HepG2 (cell line): Measurements from ENCODE around the gene IMMT. TPM values are rescaled to one million over a fixed set of nuclear protein-coding genes. Genes with fewer than 3 reads are reported as not detected.

Source experiments
- ATAC-seq: fragments of 200-7000 bp; cut with Tn5 transposase; 3 replicates; pipeline ENCODE4 v1.9.1; 2020; ENCODE audit warnings: mild to moderate bottlenecking, moderate library complexity
- BruUV-seq: library from RNA; stranded (reverse); fragments of 400-500 nt; replicated peaks from 2 replicates; lab custom pipeline; 2021; lab: Mats Ljungman, UMichigan
- CTCF ChIA-PET: fragments of 300-600 bp; formaldehyde crosslinking; extraction: SDS; loops from one replicate; lab custom pipeline; 2021; ENCODE audit warnings: low total read pairs, inconsistent platforms, low intra/inter-chr PET ratio; lab: Yijun Ruan, JAX
- POLR2A ChIA-PET: fragments of 350-600 bp; sonication (Branson Sonifier 250); formaldehyde crosslinking; loops from one replicate; lab custom pipeline; 2020; ENCODE audit warnings: antibody characterized with exemption, inconsistent platforms; lab: Yijun Ruan, JAX
- DNase-seq: peaks from one replicate; pipeline ENCODE4 v3.0.0-alpha.2; 2015; ENCODE audit warnings: low spot score
- FAIRE-seq: peaks from 3 replicates; lab custom pipeline; 2011; peaks lifted over from hg19 to GRCh38; lab: Jason Lieb, UNC
- H2AFZ ChIP-seq: one replicate; pipeline ENCODE4 v1.6.1; 2011; ENCODE audit warnings: low read length, inconsistent platforms
- H3K27ac ChIP-seq: fragments of 300-600 bp; 3 replicates; pipeline ENCODE4 v1.8.0; 2011; ENCODE audit warnings: mixed run types, mild to moderate bottlenecking, mixed read lengths, low read length, inconsistent platforms; ENCODE audit not compliant: insufficient read depth; ENCODE audit errors: extremely low read length
- H3K27me3 ChIP-seq, 2 experiments: fragments of 200-600 bp in 1 of 2; 2 replicates in 1 of 2; 3 replicates in 1 of 2; pipeline versions ENCODE4 v1.6.0 to v1.8.0; 2011; ENCODE audit warnings: low read length in 2 of 2, mild to moderate bottlenecking in 2 of 2, moderate library complexity in 2 of 2, inconsistent platforms in 1 of 2; ENCODE audit not compliant: insufficient read depth in 2 of 2, control insufficient read depth in 1 of 2
- H3K36me3 ChIP-seq, 2 experiments: fragments of 200-600 bp in 1 of 2; replicated peaks in 1 of 2; 2 replicates in 1 of 2; 3 replicates in 1 of 2; pipeline versions ENCODE4 v1.5.1 to v1.8.0; 2011; ENCODE audit warnings: low read length in 2 of 2, inconsistent platforms in 1 of 2; ENCODE audit not compliant: insufficient read depth in 2 of 2, control insufficient read depth in 1 of 2
- H3K4me1 ChIP-seq: 2 replicates; pipeline ENCODE4 v1.5.1; 2012; ENCODE audit warnings: low read length, inconsistent platforms; ENCODE audit not compliant: insufficient read depth
- H3K4me2 ChIP-seq: 2 replicates; pipeline ENCODE4 v1.6.0; 2011; ENCODE audit warnings: low read depth, low read length, inconsistent platforms
- H3K4me3 ChIP-seq, 3 experiments: fragments of 200-600 bp in 1 of 3; sonication (generic), shearing (Covaris generic) in 1 of 3; replicated peaks in 1 of 3; 2 replicates each; pipeline ENCODE4 v1.5.1; 2011 to 2016; ENCODE audit warnings: low read length in 3 of 3, inconsistent platforms in 2 of 3, low read depth in 2 of 3, mild to moderate bottlenecking in 2 of 3, control low read depth in 1 of 3, mixed read lengths in 1 of 3; ENCODE audit not compliant: insufficient read depth in 1 of 3
- H3K79me2 ChIP-seq: one replicate; pipeline ENCODE4 v1.6.1; 2011; ENCODE audit warnings: low read length, inconsistent platforms; ENCODE audit not compliant: insufficient read depth
- H3K9ac ChIP-seq: 2 replicates; pipeline ENCODE4 v1.6.0; 2011; ENCODE audit warnings: mild to moderate bottlenecking, low read depth, low read length, inconsistent platforms; ENCODE audit not compliant: insufficient read depth
- H3K9me3 ChIP-seq: 2 replicates; pipeline ENCODE4 v1.5.1; 2012; ENCODE audit warnings: mild to moderate bottlenecking, low read length
- H4K20me1 ChIP-seq: 2 replicates; pipeline ENCODE4 v1.6.0; 2011; ENCODE audit warnings: inconsistent platforms, mild to moderate bottlenecking, low read length, moderate library complexity; ENCODE audit not compliant: insufficient read depth
- ELF3 ChIP-seq: IDR thresholded peaks from 2 replicates; pipeline ENCODE4 v1.6.1; 2016; ENCODE audit warnings: missing genetic modification reagents, missing compliant biosample characterization
- PITX1 ChIP-seq: sonication (generic); formaldehyde crosslinking; IDR thresholded peaks from 2 replicates; pipeline ENCODE4 v1.5.1; 2020; ENCODE audit warnings: mild to moderate bottlenecking, missing genetic modification reagents
- ZKSCAN1 ChIP-seq: fragments of 150-350 bp; IDR thresholded peaks from 2 replicates; pipeline ENCODE4 v1.6.1; 2014; ENCODE audit warnings: low read length
- ZNF260 ChIP-seq: sonication (generic); formaldehyde crosslinking; IDR thresholded peaks from 2 replicates; pipeline ENCODE4 v1.4.0; 2020; ENCODE audit warnings: missing genetic modification reagents, low read depth, mild to moderate bottlenecking, borderline replicate concordance
- ZNF781 ChIP-seq: sonication (generic); formaldehyde crosslinking; IDR thresholded peaks from 2 replicates; pipeline ENCODE4 v1.5.1; 2020; ENCODE audit warnings: borderline replicate concordance, mild to moderate bottlenecking, missing genetic modification reagents; ENCODE audit errors: not compliant biosample characterization
- WGBS: methylation state at CpG from one replicate; pipeline ENCODE4 v1.1.6; 2017; ENCODE audit warnings: low lambda C conversion rate; 5-methylcytosine and 5-hydroxymethylcytosine counted together
- in situ Hi-C: cut with HindIII; loops from 2 replicates; pipeline ENCODE4 v1.10.0; 2017; ENCODE audit warnings: low pct_unique_long_range_greater_than_20kb; ENCODE audit not compliant: extremely low pct_ligation_motif_present
- intact Hi-C: fragments of 100-400 bp; cut with micrococcal nuclease; formaldehyde crosslinking; loops from one replicate; pipeline ENCODE4 v1.10.0; 2022; ENCODE audit not compliant: unreplicated experiment
- polyA plus RNA-seq, 8 experiments: library from polyadenylated mRNA; depleted of rRNA in 3 of 8; stranded (reverse) in 7 of 8; unstranded in 1 of 8; fragments of >200 nt; fragmentation: Illumina TruSeq in 4 of 8; extraction: Trizol in 4 of 8; gene quantifications; 2 replicates each; pipeline versions ENCODE4 v1.2.1 to v1.2.3, GENCODE V29; 2011 to 2016; ENCODE audit warnings: low read depth in 4 of 8, missing spikeins in 1 of 8, mixed read lengths in 1 of 8; ENCODE audit not compliant: insufficient read depth in 1 of 8
- total RNA-seq, 5 experiments: library from RNA; depleted of rRNA; stranded (reverse); fragments of >200 nt; fragmentation: Illumina TruSeq; extraction: Trizol; gene quantifications; 2 replicates each; pipeline ENCODE4 v1.2.3, GENCODE V29; 2016; ENCODE audit warnings: low read depth in 1 of 5
- TF ChIP-seq, protein P1 (sequence below): sonication (generic); formaldehyde crosslinking; conservative IDR thresholded peaks from 2 replicates; pipeline ENCODE4 v1.8.0; 2022; ENCODE audit warnings: mild to moderate bottlenecking, moderate library complexity, missing genetic modification reagents
- TF ChIP-seq, protein P2 (sequence below): sonication (generic); formaldehyde crosslinking; IDR thresholded peaks from 2 replicates; pipeline ENCODE4 v1.4.0; 2020; ENCODE audit warnings: missing genetic modification reagents

IMMT gene
- total and polyA plus RNA-seq, 2 of the 13 experiments (the other 11 are each of a cell fraction or from before 2014, with no cell fraction given) = 63.5 to 119 TPM

DNA sequence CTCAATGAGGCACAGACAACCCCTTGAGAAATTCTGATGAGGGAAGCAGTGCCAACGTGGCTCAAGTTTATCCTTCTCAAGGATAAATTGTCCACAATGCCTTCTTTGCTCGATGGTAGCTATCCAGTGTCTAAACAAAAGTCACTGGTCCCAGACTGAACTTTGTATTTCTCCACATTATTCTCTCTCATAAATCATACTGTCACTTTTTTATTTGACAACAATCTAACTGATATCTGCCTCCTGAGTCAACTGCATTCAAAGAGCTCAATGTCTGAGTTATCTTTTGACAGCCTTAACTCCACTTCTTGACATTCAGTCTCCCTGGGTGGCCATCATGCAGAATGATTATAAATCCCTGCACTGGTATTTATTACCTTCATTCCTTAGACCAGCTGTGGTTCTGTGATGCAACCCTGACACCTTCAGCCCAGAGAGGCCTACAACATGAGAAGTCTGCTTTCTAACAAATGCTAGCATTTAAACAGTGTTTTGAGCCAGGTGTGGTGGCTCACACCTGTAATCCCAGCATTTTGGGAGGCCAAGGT, 38.2 kb downstream of the IMMT start:
- Histone ChIP-seq H3K27me3 (no peaks in the 10 kb centered on the region), H3K27ac (no peak overlapping the region), H2AFZ (no peak overlapping the region), H4K20me1 (no peaks in the 10 kb centered on the region), H3K4me2 (no peak overlapping the region), H3K9me3 (no peaks in the 10 kb centered on the region), H3K79me2 (no peaks in the 10 kb centered on the region), H3K4me3 (no peak overlapping the region), H3K36me3 (peaks cover 30 to 72% of the 10 kb centered on the region in 2 experiments), H3K9ac (no peak overlapping the region), H3K4me1 (no peaks in the 10 kb centered on the region)
- ChIA-PET POLR2A (no interaction called here), CTCF (no interaction called here)
- intact Hi-C loops (no loop called here), in situ Hi-C loops (no loop called here)
- ATAC-seq = no peak
- TF ChIP-seq ZKSCAN1 = no peak
- TF ChIP-seq ZNF781 = no peak
- TF ChIP-seq, protein P1, sequence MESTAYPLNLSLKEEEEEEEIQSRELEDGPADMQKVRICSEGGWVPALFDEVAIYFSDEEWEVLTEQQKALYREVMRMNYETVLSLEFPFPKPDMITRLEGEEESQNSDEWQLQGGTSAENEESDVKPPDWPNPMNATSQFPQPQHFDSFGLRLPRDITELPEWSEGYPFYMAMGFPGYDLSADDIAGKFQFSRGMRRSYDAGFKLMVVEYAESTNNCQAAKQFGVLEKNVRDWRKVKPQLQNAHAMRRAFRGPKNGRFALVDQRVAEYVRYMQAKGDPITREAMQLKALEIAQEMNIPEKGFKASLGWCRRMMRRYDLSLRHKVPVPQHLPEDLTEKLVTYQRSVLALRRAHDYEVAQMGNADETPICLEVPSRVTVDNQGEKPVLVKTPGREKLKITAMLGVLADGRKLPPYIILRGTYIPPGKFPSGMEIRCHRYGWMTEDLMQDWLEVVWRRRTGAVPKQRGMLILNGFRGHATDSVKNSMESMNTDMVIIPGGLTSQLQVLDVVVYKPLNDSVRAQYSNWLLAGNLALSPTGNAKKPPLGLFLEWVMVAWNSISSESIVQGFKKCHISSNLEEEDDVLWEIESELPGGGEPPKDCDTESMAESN = no peak
- TF ChIP-seq PITX1 (CRISPR knock-in tag) = no peak
- TF ChIP-seq, protein P2, sequence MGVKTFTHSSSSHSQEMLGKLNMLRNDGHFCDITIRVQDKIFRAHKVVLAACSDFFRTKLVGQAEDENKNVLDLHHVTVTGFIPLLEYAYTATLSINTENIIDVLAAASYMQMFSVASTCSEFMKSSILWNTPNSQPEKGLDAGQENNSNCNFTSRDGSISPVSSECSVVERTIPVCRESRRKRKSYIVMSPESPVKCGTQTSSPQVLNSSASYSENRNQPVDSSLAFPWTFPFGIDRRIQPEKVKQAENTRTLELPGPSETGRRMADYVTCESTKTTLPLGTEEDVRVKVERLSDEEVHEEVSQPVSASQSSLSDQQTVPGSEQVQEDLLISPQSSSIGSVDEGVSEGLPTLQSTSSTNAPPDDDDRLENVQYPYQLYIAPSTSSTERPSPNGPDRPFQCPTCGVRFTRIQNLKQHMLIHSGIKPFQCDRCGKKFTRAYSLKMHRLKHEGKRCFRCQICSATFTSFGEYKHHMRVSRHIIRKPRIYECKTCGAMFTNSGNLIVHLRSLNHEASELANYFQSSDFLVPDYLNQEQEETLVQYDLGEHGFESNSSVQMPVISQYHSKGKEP (CRISPR knock-in tag) = no peak
- no peak for TF ChIP-seq ZNF260 (CRISPR knock-in tag)
- TF ChIP-seq ELF3 (CRISPR knock-in tag) = no peak
- no peak for FAIRE-seq
- WGBS = 90% methylated on average over 2 of the region's 2 CpGs
- no peak for DNase-seq
- no TSS peak for BruUV-seq
